ENCODE data around the gene FAR2. TPM values are rescaled to one million over a fixed set of nuclear protein-coding genes. Genes with fewer than 3 reads are reported as not detected.

FAR2 gene
- total and polyA plus RNA-seq, 4 donors = 0.81 to 7.6 (median 3.1) TPM

DNA sequence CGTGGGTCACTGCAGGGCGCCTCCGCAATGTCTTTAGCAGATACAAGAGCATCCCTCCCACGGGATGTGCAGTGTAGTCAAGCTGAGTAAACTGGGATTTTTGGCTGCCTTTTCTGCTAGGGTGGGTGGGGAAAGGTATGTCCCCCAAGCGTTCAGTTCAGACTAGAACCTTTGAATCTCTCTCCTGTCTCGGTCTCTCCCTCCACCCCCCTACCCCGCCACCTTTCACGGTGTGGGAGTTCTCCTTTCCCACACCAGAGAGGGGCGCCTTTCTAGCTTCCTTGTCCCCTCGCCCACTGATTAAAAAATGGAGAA, 525 bp upstream of the FAR2 start:
- peaks cover 0 to 9% (median 4%) of the 10 kb centered on the region in 4 donors for H3K9me3 ChIP-seq (ENCODE audit: control insufficient read depth in 4 of 4, low read length in 3 of 4)
- peak overlapping the region in 1 of 2 donors; percentile 42 for H3K27ac ChIP-seq (ENCODE audit: low read depth in 1 of 2, low read length in 2 of 2)
- no peak for TF ChIP-seq FOXA2 (IDR thresholded peaks at IDR 0.05)
- TF ChIP-seq, protein P1, sequence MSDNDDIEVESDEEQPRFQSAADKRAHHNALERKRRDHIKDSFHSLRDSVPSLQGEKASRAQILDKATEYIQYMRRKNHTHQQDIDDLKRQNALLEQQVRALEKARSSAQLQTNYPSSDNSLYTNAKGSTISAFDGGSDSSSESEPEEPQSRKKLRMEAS (IDR thresholded peaks at IDR 0.05) = no peak
- TF ChIP-seq HNF4G (IDR thresholded peaks at IDR 0.05) = no peak
- TF ChIP-seq EGR1 (IDR thresholded peaks at IDR 0.05; ENCODE audit: low read depth in 2 of 2) = no peak
- TF ChIP-seq RAD21 (IDR thresholded peaks at IDR 0.05) = no peak
- TF ChIP-seq TAF1 (conservative IDR thresholded peaks at IDR 0.05) = no peak
- no peak for TF ChIP-seq YY1 (IDR thresholded peaks at IDR 0.05)
- no peak for TF ChIP-seq JUND (IDR thresholded peaks at IDR 0.05)
- TF ChIP-seq NR2F2 (IDR thresholded peaks at IDR 0.05) = no peak
- no peak for TF ChIP-seq ATF3 (IDR thresholded peaks at IDR 0.05)
- no peak for TF ChIP-seq FOXA1 (IDR thresholded peaks at IDR 0.05)
- TF ChIP-seq, protein P2, sequence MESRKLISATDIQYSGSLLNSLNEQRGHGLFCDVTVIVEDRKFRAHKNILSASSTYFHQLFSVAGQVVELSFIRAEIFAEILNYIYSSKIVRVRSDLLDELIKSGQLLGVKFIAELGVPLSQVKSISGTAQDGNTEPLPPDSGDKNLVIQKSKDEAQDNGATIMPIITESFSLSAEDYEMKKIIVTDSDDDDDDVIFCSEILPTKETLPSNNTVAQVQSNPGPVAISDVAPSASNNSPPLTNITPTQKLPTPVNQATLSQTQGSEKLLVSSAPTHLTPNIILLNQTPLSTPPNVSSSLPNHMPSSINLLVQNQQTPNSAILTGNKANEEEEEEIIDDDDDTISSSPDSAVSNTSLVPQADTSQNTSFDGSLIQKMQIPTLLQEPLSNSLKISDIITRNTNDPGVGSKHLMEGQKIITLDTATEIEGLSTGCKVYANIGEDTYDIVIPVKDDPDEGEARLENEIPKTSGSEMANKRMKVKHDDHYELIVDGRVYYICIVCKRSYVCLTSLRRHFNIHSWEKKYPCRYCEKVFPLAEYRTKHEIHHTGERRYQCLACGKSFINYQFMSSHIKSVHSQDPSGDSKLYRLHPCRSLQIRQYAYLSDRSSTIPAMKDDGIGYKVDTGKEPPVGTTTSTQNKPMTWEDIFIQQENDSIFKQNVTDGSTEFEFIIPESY (IDR thresholded peaks at IDR 0.05) = no peak
- DNase-seq (ENCODE audit: low spot score) = no peak
- H3K4me3 ChIP-seq (ENCODE audit: low read depth in 1 of 3, low read length in 3 of 3) = peak overlapping the region in 2 of 3 donors; percentile 71 to 73
- H3K36me3 ChIP-seq (ENCODE audit: control insufficient read depth in 4 of 4, insufficient read depth in 3 of 4, low read depth in 1 of 4, low read length in 3 of 4) = no peaks in the 10 kb centered on the region
- 7% methylated on average over 10 of the region's 10 CpGs for WGBS
- no peak overlapping the region for H3K9ac ChIP-seq (ENCODE audit: low read depth in 1 of 2, low read length in 2 of 2)
- peaks cover 0 to 3% (median 0%) of the 10 kb centered on the region in 4 donors for H3K27me3 ChIP-seq (ENCODE audit: control insufficient read depth in 4 of 4, insufficient read depth in 4 of 4, low read length in 3 of 4)
- peaks cover 7 to 15% (median 11%) of the 10 kb centered on the region in 4 donors for H3K4me1 ChIP-seq (ENCODE audit: control insufficient read depth in 4 of 4, insufficient read depth in 4 of 4, low read length in 3 of 4)

DNA sequence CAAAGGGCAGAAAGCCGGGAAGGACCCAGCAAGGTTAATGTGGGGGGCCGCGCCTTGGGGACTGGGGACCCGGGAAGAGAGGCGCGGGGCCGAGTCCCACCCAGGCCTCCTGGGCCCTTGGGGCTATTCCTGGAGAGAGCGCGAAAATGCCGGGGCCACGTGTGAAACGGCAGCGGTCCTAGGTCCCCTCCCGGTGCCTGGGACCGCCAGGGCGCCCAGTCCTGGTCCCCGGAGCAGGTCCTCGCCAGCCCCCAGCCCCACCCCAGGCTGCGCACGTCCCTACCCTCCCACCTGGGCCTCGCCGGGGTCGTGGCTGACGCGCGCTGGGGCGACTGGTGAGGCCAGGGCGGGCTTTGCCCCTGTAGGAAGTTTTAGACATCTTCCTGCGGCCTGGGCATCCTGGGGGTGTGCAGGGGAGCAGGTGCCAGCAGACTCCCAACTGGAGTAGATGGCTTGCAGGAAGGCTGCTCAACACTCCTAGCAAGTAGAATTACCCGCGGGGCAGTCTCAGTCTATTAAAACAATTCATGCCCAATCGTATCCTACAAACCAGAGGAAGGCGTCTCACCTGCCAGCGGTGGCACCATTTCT, 708 bp downstream of the FAR2 start:
- Histone ChIP-seq H3K4me3 (ENCODE audit: low read depth in 1 of 3, low read length in 3 of 3) (peak overlapping the region; percentile 35 to 73 (median 71)), H3K9ac (ENCODE audit: low read depth in 1 of 2, low read length in 2 of 2) (no peak overlapping the region), H3K27ac (ENCODE audit: low read depth in 1 of 2, low read length in 2 of 2) (peak overlapping the region in 1 of 2 donors; percentile 18), H3K9me3 (ENCODE audit: control insufficient read depth in 4 of 4, low read length in 3 of 4) (peaks cover 0 to 9% (median 4%) of the 10 kb centered on the region in 4 donors), H3K4me1 (ENCODE audit: control insufficient read depth in 4 of 4, insufficient read depth in 4 of 4, low read length in 3 of 4) (peaks cover 7 to 15% (median 11%) of the 10 kb centered on the region in 4 donors), H3K27me3 (ENCODE audit: control insufficient read depth in 4 of 4, insufficient read depth in 4 of 4, low read length in 3 of 4) (peaks cover 0 to 2% (median 0%) of the 10 kb centered on the region in 4 donors), H3K36me3 (ENCODE audit: control insufficient read depth in 4 of 4, insufficient read depth in 3 of 4, low read depth in 1 of 4, low read length in 3 of 4) (no peaks in the 10 kb centered on the region)
- 19% methylated on average over 34 of the region's 34 CpGs for WGBS
- TF ChIP-seq GABPA (IDR thresholded peaks at IDR 0.05 in 1 of 2, conservative IDR thresholded peaks at IDR 0.05 in 1 of 2) (no peak), RXRA (IDR thresholded peaks at IDR 0.05) (no peak), NR2F2 (IDR thresholded peaks at IDR 0.05) (no peak), ATF3 (IDR thresholded peaks at IDR 0.05) (no peak), REST (IDR thresholded peaks at IDR 0.05) (no peak), CTCF (IDR thresholded peaks at IDR 0.05; ENCODE audit: low read depth, low read length, missing input control) (no peak), TAF1 (conservative IDR thresholded peaks at IDR 0.05) (no peak), HNF4G (IDR thresholded peaks at IDR 0.05) (no peak), FOXA1 (IDR thresholded peaks at IDR 0.05) (no peak), RAD21 (IDR thresholded peaks at IDR 0.05) (no peak), SP1 (IDR thresholded peaks at IDR 0.05) (no peak)
- TF ChIP-seq, protein P2 (IDR thresholded peaks at IDR 0.05) = no peak
- TF ChIP-seq, protein P1 (IDR thresholded peaks at IDR 0.05) = no peak
- no peak for DNase-seq (ENCODE audit: low spot score)
